NCI-H1694 treated with DMSO at 0.1 percent for 48 hours (cell line): ENCODE data around the gene TENT4A.

Experiments used
- DNase-seq: peaks from one replicate; lab custom pipeline; 2025; lab: John Stamatoyannopoulos, UW

The TENT4A gene

DNA sequence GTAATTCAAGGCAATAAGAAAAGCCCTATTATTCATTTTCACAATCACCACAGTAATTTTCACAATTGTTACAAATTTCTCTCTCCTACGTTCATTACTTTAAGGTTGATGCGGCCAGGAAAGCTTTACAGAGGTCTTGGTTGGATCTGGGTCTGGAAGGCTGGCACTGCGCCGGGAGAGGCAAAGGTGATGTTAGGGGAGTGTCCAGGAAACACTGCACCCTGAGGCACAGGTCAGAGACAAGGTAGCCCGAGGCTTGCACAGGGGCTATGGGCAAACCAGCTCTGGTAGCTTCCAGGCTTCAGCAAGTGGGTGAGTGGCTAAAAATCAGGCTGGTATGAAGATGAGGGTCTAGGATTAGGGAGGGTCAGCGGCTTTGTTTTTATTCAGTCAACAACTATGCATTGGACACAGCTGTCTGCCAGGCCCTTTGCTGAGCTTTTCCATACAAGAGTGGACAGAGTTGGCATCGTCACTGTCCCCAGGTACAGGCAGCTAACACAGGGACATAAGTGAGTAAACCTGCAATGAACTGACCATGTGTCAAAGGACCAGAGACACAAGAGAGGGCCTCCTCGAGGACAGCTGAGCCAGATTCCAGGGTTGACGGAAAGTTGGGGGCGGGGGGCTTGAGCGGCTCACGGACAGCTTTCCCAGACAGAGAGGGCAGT lies 12.4 kb upstream of the TENT4A start:
- no peak for DNase-seq

DNA sequence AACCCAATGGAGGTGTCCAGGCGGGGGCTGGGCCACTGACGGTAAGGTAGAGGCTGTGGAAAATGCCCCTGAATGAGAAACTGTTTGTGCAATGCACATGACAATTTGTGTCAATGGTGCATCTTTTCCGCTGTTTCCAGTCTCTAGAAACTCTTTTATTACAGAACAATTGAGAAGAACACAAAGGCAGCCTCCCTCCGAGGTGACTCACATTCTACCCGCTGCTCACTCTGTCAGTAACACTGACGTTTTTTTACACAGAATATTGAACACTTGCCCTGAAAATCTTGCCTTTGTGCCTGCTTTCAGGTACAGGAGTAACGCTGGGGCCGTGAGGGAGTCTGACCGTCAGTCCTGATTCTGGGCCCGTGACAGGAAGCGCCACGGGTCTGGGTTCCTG lies 11.7 kb upstream of the TENT4A start:
- DNase-seq = no peak

DNA sequence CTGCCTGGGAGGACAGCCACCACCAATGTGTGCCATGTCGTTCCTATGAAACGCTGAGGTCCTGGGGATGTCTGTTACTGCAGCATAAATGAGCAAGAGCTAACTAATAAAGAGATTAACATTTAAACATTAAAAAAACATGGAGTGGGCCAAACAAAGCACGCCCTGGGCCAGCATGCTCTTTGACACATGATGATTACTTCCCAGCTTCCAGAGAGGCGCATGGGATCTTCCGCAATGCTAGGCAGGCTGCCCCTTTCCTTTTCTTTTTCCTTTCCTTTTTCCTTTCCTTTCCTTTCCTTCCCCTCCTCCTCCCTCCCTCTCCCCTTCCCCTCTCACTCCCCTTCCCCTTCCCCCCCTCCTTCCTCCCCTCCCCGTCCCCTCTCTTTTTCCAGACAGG lies 10.6 kb upstream of the TENT4A start:
- no peak for DNase-seq

DNA sequence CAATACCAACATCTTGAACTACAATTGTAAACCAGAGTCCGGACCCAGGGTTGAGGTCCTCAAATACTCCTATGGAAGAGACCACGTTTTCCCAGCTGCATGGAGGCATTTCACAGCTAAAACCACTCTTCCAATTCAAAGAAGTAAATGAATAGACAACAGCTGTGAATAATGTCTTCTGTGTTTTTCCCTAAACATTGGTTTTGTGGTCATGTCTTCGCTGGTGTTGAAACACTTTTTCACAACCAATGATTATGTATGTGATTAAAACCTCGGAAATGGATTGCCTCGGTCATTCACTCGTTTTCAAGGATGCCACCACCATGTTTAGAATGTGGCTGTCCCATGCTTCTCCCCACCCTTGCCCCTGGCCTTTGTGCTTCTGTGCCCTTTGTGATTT lies 9.4 kb upstream of the TENT4A start:
- no peak for DNase-seq

DNA sequence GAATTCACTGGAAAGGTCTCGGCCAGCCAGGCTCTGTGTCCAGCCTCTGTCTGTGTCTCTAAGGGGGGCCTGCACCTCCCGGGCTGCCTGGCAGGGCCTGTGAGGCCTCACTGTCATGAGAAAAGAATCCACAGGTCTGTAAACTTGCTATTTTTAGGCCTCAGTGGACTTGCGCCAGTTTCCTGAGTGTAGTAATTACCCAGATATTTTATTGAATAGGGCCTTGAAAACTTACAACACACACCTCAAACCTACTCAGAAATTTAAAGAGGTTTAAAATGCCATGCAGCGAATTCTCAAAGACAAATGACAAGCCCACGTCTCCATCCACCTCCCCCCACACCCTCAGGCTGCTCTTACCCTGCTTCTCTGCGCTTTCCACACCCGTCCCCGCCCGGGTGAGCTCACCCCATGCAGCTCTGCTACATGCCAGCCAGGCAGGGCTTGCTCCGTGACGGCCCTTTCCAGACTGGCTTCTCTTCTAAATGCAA lies 8.8 kb upstream of the TENT4A start:
- DNase-seq = no peak

DNA sequence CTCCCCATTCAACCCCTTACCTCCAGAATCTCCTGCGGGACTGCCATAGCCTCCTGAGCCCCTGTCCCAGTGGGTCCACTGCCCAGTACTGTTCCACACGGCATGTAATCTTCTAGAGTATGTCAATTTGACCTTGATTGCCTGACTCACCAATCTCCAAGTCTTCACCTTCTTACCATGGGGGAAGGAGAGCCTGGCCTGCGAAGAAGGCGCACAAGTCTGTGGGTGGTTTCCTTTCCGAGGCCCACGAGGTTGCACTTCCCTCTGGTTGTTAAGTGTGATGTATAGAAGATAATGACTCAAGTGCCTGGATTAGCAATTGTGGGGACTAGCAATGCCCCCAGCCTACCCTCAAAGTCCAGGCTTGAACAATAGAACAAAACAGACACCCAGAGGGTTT lies 8.1 kb upstream of the TENT4A start:
- DNase-seq = no peak

DNA sequence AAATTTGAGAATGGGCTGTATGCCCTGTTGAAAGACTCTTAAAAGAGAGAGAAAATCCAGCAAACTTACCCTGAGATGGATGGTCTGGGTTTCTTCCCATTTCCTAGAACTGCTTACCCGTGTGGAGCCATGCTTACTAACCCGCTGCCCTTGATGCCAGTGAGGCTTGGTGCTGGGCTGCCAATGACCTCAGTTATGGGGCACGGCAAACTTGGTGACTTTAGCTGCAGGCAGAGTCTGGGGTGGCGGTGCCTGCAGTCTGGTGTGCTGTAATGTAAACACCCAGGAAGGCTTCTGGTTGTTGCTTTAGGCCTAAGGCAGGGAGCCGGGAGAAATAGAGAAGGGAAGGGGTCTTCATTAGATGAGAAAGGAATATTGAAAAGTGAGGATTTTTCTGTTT lies 7.3 kb upstream of the TENT4A start:
- DNase-seq = no peak

DNA sequence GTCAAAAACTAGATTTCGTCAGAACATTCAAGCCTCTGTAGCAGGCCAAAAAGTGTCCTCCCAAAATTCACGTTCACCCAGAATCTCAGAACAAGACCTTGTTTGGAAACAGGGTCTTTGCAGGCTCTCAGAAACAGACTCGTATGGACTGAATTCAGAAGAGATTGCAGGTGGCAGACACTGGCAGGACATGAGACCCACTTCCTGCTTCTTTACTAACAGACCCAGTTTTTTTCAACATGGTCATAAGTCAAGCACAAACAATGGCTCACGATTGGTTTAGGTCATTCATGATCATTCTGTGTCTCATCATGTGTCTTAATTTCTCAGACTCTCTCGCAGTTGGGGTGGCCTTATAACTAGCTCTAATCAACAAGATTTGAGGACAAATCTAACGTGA lies 5.4 kb upstream of the TENT4A start:
- no peak for DNase-seq

DNA sequence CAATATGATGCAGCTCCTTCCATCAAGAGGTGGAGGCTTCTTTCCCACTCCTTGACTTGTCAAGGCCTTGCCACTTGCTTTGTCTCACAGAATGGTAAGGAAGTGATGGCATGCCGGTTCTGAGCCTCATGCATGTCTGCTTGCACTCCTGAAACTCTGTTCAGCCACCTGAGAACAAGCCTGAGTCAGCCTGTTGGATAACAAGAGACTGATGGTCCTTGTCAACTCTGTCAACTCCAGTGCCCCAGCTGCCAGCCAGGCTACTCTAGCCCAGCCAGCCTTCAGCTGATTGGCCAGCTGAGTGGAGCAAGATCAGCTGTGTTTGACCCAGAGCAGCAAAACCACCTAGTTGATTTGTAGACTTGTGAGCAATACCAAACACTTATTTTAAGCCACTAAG lies 4.4 kb upstream of the TENT4A start:
- DNase-seq = no peak

DNA sequence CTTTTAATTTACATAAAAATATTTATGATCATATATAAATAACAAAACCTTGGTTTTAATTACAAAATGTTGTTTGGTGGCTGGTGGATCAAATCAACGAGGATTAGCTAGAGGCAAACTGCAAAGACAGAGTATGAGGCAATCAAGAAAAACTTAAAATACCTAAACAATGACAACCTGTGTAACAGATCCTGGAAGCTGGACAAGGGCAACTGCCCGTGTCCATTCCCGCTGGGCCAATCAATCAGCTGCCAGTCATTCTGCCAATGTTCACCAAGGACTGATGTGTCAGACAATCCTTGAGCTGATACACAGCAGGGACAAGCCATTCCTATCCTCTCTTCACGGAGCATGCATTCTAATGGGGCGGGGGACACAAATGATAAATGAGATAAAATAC lies 3.2 kb upstream of the TENT4A start:
- DNase-seq = no peak

DNA sequence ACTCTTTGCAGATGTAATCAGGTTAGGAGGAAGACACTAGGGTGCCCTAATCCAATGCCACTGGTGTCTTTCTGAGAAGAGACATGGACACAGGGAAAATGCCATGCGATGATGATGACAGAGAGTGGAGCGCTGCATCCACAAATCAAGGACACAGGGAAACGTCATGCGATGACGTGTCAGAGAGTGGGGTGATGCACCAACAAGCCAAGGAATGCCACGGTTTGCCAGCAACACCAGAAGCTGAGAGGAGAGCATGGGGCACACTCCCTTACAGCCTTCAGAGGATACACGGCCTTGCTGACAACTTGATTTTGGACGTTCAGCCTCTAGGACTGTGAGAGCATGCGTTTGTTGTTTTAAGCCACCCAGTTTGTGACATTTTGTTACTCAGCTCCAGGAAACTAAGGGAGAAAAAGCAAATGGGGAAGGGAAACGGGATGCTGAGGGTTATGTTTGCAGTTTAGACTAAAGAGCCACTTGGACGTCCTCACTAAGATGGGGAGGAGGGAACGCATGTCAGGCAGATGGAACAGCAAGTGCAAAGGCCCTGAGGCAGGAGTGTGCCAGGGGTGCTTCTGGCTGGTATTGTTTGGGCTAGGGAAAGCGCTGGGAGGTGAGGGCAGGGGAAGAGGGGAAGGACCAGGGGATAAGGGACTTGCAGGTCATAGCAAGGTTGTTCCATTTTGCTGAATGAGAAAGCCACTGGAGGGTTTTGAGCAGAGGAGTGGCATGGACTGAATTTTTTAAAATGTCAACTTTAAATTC lies 2.5 kb upstream of the TENT4A start:
- no peak for DNase-seq

DNA sequence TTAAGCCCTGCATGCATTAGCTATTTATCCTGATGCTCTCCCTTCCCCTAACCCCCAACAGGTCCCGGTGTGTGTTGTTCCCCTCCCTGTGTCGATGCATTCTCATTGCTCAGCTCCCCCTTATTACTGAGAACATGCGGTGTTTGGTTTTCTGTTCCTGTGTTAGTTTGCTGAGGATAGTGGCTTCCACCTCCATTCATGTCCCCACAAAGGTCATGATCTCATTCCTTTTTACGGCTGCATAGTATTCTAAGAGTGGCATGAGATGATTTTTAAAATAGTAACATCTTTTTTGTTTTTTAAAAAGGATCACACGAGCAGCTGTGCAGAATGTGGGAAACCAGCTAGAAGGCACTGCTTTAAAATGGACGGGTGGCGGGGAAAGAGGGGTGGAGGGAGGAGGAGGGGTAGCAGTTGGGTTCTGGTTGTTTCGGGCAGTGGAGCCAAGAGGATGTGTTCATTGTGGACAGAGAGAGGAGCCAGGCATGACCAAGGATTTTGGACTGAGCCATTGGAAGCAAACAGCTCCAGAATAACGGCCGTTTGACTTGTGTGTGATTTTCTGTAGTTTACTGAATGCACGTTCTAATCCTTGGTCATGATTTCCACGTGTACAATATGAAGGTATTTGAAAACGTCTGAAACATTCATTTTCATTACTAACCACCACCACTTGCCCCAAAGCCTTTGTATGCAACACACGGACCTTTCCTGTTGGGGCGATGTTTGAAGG lies 1.7 kb upstream of the TENT4A start:
- no peak for DNase-seq

DNA sequence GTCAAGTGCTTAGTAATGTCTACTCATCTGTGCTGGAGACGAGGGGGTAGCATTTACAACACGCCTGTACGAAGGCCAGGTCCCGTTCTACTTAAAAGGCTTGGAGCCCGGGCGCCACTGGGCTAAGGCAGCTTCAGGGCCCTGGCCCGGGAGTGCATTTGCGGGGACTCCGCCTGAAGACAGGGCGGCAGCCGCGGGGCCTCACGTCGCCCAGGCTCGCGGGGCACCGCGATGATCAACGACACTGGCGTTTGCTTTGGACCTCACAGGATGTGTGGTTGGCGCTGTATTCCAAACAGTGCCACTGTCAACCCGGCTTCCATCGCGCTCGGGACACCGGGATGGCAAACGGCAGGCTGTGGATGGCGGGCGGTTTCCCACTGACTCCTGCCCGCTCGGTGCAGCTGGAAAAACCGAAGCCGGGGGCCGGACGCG lies 1.1 kb upstream of the TENT4A start:
- peak; percentile 49 for DNase-seq

DNA sequence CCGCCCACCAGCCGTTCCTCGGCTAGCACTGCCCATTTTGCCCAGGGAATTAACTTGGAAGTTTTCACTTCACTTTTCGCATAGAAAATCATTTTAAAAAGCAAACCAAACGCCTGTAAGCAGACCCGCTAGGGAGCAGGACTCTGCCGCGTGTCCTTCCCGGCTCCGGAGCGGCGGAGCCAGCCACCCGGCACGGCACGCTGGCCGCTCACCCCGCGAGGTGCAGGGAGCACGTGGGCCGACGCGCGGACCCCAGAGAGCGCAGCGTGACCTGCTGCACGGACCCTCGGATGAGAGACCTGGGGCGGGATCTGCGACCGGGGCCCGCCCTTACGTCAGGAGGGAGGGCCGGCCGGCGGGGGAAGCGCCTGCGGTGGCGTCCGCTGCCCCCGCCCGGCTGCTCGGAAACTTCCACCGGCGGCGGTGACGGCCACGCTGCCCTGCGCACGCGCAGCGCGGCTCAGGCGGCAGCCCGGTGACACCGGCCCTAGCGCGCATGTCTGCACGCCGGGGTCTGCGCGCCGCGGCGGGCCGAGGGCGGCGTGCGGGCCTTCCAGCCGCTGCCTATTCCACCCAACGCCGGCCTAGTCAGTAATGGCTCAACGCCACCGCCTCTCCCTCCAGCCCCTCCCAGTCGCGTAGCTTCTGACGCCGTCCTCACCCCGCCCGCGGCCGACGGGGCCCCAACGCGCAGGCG lies 507 bp upstream of the TENT4A start:
- DNase-seq = peak; percentile 98

DNA sequence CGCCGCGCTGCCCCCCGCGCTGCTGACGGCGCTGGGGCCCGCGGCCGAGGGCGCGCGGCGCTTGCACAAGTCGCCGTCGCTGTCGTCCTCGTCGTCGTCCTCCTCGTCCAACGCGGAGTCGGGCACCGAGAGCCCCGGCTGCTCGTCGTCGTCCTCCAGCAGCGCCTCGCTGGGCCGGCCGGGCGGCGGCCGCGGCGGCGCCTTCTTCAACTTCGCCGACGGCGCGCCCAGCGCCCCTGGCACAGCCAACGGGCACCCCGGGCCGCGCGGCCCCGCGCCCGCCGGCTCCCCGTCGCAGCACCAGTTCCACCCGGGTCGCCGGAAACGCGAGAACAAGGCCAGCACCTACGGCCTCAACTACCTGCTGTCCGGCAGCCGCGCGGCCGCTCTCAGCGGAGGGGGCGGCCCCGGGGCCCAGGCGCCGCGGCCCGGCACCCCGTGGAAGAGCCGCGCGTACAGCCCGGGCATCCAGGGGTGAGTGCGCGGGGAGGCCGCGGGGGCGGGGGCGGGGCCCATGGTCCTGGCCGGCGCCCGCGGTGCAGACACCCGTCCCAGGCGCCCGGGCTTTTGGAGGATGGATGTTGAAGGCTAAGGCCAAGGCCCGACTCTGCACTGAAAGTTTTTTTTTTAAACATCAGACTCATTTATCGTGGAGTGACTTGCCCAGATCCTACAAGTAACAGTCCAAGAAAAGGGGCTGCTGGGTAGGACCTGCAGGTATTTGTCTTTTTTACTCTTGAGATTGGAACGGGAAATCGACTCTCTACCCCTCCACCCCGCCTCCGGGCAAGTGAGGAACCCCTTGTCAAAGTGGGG lies 1.2 kb downstream of the TENT4A start:
- DNase-seq = no peak

DNA sequence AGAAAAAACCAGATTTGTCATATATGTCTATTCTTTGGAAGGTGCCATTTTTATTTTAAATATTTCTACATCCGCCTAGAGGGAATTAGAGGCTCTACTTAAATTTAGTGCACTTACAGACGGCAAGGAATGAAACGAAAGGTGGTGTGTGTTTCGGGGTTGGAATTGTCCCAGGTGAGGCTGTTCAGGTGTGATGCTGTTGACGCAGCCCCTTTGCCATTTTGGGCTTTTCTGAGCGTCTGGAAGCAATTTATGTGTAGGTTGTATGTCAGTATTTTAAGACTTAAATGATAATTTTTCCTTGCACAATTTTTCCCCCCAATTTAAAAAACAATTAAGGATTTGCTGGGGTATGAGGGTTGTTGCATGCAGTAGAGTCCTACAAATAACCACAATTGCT lies 2.0 kb downstream of the TENT4A start:
- no peak for DNase-seq

DNA sequence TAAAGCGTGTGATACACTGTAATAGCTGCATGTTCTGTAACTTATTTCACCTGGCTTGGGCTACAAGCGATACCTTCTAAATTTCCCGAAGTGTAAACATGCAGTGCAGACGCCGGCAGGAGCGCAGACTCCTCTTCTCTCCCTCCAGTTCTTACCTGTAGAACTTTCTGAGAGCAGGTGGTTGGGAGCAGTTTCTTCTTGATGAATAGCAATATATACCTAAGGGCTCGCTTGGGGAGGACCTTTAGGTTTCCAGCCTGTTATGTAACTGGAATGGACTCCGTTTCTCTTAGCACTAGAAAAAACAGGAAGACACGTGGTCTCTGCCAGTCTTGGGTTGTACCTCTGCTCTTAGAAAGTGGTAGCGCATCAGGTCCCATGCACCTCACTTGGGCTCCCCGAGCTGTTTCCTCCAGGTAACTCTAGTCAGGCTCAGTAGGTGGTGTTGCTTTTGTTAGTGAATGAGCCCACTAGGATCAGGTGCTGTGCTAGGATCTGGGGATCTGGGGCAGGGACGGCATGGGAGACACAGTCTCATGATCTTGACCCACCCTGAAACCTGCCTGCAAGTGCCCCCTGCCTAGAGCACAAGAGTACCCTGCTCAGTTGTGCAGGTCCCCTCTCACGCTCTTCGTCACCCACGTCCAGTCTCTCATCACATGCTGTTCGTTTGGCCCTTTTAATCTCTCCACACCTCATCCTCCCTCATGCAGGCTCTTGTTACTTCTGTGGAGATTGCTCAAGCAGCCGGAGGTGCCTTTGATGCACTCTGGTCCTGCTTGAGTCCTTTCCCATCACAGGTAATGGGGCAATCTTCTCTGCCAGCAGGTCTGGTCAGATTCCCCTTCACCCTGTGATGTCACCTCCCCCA lies 2.8 kb downstream of the TENT4A start:
- DNase-seq = no peak

DNA sequence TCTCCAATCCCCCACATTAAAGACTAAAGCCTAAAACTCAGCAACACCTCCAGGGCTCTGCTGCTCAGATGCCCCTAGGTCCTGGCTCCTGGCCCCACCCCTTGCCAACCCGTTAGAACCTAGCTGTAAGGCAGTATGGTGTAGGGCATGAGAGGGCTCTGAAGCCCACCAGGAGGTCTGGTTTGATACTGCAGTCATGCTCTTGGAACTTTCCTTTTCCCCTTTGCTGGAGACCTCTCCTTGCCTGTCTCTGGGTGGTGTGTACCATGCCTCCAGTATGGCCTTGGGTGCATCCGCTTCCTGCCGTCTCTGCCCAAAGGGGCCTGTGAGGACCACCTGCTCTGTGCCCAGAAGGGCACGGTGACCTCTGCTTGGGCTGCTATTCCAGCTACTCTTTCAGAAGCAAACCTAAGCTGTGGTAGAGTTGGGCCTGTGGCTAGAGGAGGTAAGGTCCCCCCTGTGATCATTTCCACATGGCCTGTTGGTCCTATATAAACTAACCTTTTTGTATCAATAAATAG lies 3.5 kb downstream of the TENT4A start:
- no peak for DNase-seq

DNA sequence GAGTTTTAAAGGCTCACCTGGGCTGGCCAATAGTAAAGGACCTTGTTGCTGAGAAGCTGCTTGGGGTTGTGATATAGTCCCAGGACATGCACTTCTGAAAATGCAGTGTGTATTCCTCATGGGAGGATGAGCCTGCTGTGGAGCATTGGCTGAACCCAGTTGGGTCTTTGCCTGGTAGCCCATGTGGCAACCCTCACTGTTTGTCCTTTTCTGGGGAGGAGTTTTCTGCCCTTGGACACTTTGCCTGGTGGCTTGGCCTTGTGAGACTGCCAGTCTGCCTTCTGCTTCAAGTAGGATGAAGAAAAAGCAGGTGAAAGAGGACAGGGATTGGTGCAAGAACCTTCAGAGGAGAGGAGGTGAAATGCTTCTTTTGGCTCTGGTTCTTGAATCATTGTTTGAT lies 4.0 kb downstream of the TENT4A start:
- no peak for DNase-seq

DNA sequence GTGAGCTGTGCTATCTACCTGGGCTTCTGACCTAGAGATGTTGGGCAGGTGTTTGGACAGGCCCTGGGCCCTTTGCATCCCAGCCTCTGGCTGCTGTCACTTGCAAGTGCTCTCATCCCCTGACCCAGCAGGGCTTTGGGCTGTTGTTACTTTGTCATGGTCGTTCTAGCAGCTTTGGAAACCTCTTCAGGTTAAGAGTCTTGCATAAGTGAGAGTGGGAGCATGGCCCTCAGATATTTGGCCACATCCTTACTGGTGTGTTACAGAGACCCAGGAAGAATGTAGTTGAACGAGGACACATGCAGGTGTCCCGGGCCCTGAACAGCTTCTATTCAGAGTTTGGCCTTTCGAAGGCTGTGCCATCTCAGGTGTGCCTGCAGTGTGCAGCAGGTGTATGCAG lies 4.5 kb downstream of the TENT4A start:
- DNase-seq = no peak
